CD4-positive, alpha-beta T cell treated with Interleukin-15 for 4 hours (primary cell): Measurements from ENCODE around the gene TNRC18.
"Not testable (repeated sequence)": the region's sequence is repeated elsewhere in the genome, so short reads cannot be mapped to it uniquely, and the experiment has no call there.

ENCODE experiments used
- DNase-seq: peaks from one replicate; pipeline ENCODE4 v3.0.0-alpha.2; 2020; ENCODE audit warnings: low spot score

Gene TNRC18

GRCh38 chr7:5267829-5268228 is 155.8 kb downstream of the TNRC18 start:
- DNase-seq = not testable (repeated sequence)

- no peak for DNase-seq
Measured at GRCh38 chr7:5266191-5267028, 157.2 kb downstream of the TNRC18 start.

- DNase-seq = no peak
Measured at GRCh38 chr7:5265320-5266190, 158.1 kb downstream of the TNRC18 start.

- not testable (repeated sequence) for DNase-seq
Measured at GRCh38 chr7:5263066-5263465, 160.6 kb downstream of the TNRC18 start.

- not testable (repeated sequence) for DNase-seq
Measured at GRCh38 chr7:5260530-5261068, 163.0 kb downstream of the TNRC18 start.
